Measurements from ENCODE around the gene CLIP1.

Gene CLIP1

DNA sequence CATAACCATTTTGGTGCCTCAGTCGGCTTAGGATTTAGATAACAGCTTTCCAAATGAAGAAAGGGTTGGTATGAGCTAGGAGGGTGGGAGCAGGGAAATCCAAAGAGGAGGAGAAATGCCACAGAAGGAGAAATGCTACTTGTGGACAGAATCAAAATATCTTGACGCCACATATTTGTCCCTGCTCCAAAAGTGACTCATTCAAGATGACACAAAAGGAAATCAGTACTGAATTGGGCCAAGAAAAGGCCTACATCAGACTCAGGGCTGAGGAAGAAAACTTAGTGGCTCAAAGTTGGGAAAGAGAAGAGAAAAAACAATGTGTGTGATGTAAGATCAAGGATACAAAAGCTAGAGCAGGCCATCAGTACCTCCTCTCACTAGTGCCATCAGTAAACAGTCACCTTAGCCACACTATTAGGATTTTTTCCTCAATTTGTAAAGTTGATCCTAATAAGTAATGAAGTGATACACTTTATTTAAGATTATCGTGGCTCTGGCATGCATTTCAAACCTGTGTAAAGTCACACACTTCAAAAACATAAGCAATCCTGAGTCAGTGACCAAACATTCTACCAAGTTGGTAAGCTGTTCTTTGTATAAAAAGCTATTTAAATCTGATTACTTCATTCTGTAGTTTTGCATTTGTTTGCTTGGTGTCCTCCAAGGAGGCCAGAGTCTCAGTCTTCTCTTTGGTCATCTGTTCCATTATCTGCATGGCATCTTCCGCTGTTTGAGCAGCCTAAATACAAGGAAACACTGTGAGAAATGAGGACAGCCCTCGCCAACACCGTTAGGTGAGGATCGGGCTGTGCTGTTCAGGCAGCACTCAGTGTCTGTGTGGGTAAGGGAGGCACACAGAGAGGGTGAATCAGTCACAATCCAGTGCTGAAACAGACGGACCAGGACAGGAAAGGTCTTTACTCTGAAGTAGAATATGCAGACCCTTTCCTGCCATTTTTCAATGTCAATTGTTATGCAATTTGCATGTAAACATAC is 103.6 kb downstream of the CLIP1 start:
- Histone ChIP-seq H3K4me3 (no peak overlapping the region), H3K36me3 (replicated peaks) (peaks cover 36% of the 10 kb centered on the region), H3K9me3 (no peaks in the 10 kb centered on the region), H3K27me3 (ENCODE audit: low read depth) (no peaks in the 10 kb centered on the region), H3K4me1 (peaks cover 3% of the 10 kb centered on the region)
- no peak for DNase-seq (ENCODE audit: low spot score in 2 of 2)
- in situ Hi-C loops (cut with MboI; ENCODE audit: low sequenced_read_pairs), result no loop called here

DNA sequence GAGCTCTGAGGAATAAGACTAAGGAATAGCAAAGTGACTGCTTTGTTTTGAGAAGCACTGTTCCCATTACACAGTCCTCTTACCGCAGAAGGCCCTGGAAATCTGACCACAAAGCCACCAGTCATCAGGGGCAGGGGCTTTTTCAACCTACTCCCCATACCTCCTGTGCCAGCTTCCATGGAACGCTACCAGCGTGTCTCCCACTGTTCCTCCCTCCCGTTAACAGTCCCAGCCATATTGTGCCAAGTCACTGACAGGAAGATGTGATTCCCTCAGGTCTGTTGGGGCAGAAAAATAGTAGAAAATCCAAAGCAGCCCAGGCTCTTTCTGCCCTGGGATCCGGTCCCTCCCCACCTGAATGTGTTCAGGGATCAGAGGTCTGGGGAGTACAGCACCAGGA is 109.5 kb downstream of the CLIP1 start:
- no peaks in the 10 kb centered on the region for H3K27me3 ChIP-seq (ENCODE audit: low read depth)
- in situ Hi-C loops (cut with MboI; ENCODE audit: low sequenced_read_pairs), result no loop called here

DNA sequence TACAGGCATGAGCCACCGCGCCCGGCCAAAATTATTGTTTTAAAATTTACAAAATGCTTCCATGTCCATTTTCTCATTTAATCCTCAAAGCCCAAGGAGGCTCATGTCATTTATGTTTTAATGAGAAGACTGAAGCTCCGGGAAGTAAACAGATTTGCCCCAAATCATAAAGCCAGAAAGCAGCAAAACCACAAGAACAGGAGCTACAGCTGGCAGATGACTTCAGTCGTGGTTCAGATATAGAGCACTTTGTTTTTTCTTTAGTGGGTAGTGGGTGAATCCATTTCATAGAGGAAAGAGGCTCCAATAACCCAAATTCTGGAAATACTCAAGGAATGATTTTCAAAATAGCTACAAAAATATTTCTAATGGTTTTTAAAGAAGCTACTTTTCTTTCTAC is 110.8 kb downstream of the CLIP1 start:
- no peaks in the 10 kb centered on the region for H3K4me1 ChIP-seq
- DNase-seq (ENCODE audit: low spot score in 2 of 2), result no peak
- H3K27me3 ChIP-seq (ENCODE audit: low read depth), result no peaks in the 10 kb centered on the region
- in situ Hi-C loops (cut with MboI; ENCODE audit: low sequenced_read_pairs), result no loop called here
- H3K4me3 ChIP-seq, result no peak overlapping the region
- no peaks in the 10 kb centered on the region for H3K9me3 ChIP-seq
- H3K36me3 ChIP-seq (replicated peaks), result peaks cover 16% of the 10 kb centered on the region

More for the DNA sequence above, 109.5 kb downstream of the CLIP1 start:
- no peaks in the 10 kb centered on the region for H3K4me1 ChIP-seq
- DNase-seq (ENCODE audit: low spot score in 2 of 2), result no peak
- H3K4me3 ChIP-seq, result no peak overlapping the region
- no peaks in the 10 kb centered on the region for H3K9me3 ChIP-seq
- peaks cover 14% of the 10 kb centered on the region for H3K36me3 ChIP-seq (replicated peaks)

DNA sequence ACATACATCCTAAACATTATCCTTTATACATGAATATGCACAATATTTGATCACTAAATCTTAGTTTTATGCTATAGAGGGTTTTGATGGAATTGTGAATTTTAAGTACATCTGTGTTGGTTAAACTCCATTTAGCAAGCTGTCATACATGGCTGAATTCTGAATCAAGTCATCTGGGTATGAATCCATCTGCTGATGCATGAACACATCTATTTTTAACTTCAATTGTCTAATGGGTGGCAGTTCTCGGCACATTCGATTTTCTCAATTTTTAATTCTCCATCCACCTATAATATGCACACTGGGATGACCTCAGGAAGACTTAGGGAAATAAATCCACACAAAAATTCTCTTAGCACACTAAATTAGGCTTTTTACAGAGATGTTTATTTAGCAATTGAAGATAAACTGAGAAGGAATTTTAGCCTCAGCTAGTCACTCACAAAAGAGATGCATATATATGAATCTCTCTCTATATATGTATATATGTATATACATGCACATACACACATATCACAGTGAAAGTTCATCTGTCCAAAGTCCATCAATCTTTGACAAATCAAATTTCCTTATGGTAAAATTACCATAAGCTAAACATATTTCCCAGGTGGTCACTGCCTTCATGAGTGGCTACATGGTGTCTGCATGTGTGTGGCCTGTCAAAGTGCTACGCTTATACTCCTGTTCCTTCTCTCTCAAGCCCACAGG is 111.7 kb downstream of the CLIP1 start:
- no peak for DNase-seq (ENCODE audit: low spot score in 2 of 2)
- in situ Hi-C loops (cut with MboI; ENCODE audit: low sequenced_read_pairs), result no loop called here
- no peaks in the 10 kb centered on the region for H3K4me1 ChIP-seq
- H3K27me3 ChIP-seq (ENCODE audit: low read depth), result no peaks in the 10 kb centered on the region
- H3K4me3 ChIP-seq, result no peak overlapping the region
- peaks cover 11% of the 10 kb centered on the region for H3K36me3 ChIP-seq (replicated peaks)
- no peaks in the 10 kb centered on the region for H3K9me3 ChIP-seq

DNA sequence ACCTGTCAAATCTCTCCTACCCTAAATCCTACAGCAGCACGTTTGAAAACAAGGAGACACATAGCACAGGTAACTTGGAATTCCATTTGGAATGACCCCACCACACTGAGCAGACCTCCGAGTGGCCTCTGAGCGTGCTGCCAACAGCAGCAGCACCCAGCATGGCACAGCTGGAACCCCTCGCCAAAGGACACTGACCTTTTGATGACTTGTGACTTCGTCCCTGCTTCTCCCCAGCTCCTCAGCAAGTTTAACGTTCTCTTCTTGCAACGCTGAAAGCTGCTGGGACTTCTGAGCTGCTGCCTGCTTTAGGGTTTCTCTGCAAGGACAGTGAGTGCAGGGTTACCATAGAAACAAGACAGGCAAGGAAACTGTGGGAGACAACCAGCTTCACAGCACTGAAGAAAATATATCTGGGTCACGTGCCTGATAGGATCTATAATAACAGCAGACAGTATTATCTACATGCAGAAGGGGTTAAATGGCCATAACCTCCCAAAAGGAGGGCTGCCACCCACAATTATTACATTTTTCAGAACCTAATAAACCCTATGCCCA is 112.8 kb downstream of the CLIP1 start:
- no peak for DNase-seq (ENCODE audit: low spot score in 2 of 2)
- in situ Hi-C loops (cut with MboI; ENCODE audit: low sequenced_read_pairs), result no loop called here
- Histone ChIP-seq H3K4me1 (no peaks in the 10 kb centered on the region), H3K36me3 (replicated peaks) (peaks cover 7% of the 10 kb centered on the region), H3K27me3 (ENCODE audit: low read depth) (no peaks in the 10 kb centered on the region), H3K4me3 (no peak overlapping the region), H3K9me3 (no peaks in the 10 kb centered on the region)

DNA sequence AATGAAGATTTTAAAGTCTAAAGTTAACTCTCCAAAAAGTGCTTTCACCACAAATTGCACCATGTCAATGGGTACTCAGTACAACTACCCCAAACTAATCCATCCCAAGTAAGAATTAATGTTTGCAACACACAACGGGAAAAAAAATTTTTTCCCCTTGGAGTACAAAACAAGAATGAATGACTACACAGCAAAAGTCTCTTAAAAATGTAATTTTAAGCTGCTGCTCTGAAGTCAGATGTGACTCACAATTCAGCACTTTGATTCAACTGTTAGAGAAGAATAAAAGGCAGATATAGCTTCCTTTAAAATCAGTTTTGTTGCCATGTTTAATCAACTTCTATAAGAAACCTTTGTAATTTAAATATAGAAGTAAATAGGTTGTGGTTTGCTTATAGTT is 113.7 kb downstream of the CLIP1 start:
- H3K4me3 ChIP-seq, result no peak overlapping the region
- H3K9me3 ChIP-seq, result no peaks in the 10 kb centered on the region
- no peaks in the 10 kb centered on the region for H3K4me1 ChIP-seq
- DNase-seq (ENCODE audit: low spot score in 2 of 2), result no peak
- no peaks in the 10 kb centered on the region for H3K27me3 ChIP-seq (ENCODE audit: low read depth)
- H3K36me3 ChIP-seq (replicated peaks), result peaks cover 7% of the 10 kb centered on the region
- in situ Hi-C loops (cut with MboI; ENCODE audit: low sequenced_read_pairs), result no loop called here

DNA sequence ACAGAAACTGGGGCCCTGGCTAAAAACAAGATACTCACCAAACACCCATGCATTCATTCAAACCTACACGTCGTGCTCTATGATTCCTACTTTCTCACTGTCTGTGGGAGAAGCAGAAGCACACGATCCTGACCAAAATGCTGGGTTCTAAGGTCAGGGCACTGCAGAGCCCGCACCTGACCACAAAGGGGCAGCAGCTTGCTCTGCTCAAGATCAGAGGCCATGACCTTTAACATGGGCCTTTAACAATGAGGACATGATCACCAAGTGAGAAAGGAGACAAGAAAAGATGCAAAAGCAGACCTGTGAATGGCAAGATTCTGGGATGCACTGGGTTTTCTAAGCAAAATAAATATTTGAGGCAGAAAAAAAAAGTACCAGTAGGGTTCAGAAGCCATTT is 116.1 kb downstream of the CLIP1 start:
- Histone ChIP-seq H3K27me3 (ENCODE audit: low read depth) (no peaks in the 10 kb centered on the region), H3K9me3 (no peaks in the 10 kb centered on the region), H3K36me3 (replicated peaks) (peaks cover 7% of the 10 kb centered on the region), H3K4me1 (no peaks in the 10 kb centered on the region), H3K4me3 (no peak overlapping the region)
- in situ Hi-C loops (cut with MboI; ENCODE audit: low sequenced_read_pairs), result no loop called here
- no peak for DNase-seq (ENCODE audit: low spot score in 2 of 2)

DNA sequence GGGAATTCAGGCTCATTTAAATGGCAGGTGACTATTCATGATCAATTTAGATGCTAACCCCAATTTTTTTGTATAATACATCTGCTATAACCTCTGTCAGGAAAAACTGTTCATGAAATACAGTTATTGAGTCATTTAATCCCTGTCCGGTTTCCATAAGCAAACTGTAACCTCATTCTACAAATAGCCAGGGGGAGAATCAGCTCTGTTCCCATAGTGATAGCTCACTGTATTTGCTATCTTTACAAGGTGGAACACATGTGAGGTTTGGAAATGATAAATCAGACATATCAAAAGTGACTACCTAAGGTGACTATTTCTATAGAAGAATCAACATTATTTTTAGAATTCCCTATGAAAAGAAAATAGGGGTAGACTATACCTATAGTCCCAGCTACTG is 117.5 kb downstream of the CLIP1 start:
- no peak overlapping the region for H3K4me3 ChIP-seq
- in situ Hi-C loops (cut with MboI; ENCODE audit: low sequenced_read_pairs), result no loop called here

DNA sequence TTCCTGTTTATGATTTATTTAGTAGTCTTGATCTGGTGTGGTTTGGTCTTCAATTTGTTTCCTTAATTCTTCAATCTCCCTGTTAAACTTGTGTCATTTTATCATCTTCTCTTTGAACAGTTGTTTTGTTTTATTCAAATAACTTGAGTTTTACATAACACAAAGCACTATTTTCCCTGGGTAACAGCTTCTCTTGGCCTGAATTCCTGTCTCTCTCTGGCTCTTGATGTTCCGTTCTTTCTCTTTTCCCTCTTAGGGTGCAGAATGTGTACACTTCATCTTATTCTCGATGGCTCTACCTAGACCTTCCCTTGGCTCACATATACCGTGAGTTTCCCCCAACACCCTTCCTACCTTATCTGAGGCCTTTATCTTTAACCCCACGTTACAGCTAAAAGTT is 119.4 kb downstream of the CLIP1 start:
- no peaks in the 10 kb centered on the region for H3K9me3 ChIP-seq
- H3K27me3 ChIP-seq (ENCODE audit: low read depth), result no peaks in the 10 kb centered on the region
- H3K4me1 ChIP-seq, result no peaks in the 10 kb centered on the region
- in situ Hi-C loops (cut with MboI; ENCODE audit: low sequenced_read_pairs), result no loop called here
- H3K36me3 ChIP-seq (replicated peaks), result peaks cover 7% of the 10 kb centered on the region
- DNase-seq (ENCODE audit: low spot score in 2 of 2), result no peak
- no peak overlapping the region for H3K4me3 ChIP-seq

More for the DNA sequence above, 117.5 kb downstream of the CLIP1 start:
- no peaks in the 10 kb centered on the region for H3K27me3 ChIP-seq (ENCODE audit: low read depth)
- H3K9me3 ChIP-seq, result no peaks in the 10 kb centered on the region
- peaks cover 7% of the 10 kb centered on the region for H3K36me3 ChIP-seq (replicated peaks)
- no peak for DNase-seq (ENCODE audit: low spot score in 2 of 2)
- no peaks in the 10 kb centered on the region for H3K4me1 ChIP-seq

DNA sequence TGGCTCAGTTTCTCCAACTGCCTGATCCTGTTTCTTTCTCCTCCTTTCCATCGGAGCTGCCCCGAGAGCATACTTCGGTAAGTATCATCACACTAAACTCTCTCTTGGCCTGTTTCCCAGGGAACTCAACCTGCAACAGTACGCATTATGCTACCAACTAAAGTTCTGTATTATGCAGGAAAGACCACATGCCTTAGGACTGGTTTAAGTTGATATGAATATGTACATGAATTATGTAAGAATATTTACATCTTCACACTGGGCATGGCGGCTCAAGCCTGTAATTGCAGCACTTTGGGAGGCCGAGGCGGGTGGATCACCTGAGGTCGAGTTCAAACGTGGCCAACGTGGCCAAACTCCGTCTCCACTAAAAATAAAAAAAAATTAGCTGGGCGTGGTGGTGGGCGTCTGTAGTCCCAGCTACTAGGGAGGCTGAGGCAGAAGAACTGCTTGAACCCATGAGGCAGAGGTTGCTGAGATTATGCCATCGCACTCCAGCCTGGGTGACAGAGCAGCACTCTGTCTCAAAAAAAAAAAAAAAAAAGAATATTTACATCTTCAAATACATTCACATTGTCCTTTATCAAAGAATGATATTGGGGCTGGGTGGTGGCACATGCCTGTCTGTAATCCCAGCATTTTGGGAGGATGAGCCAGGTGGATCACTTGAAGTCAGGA is 124.3 kb downstream of the CLIP1 start:
- Histone ChIP-seq H3K4me1 (no peaks in the 10 kb centered on the region), H3K36me3 (replicated peaks) (no peaks in the 10 kb centered on the region; the same call in 1 of the 2 replicates), H3K4me3 (no peak overlapping the region), H3K9me3 (no peaks in the 10 kb centered on the region), H3K27me3 (ENCODE audit: low read depth) (no peaks in the 10 kb centered on the region)
- in situ Hi-C loops (cut with MboI; ENCODE audit: low sequenced_read_pairs), result no loop called here
- no peak for DNase-seq (ENCODE audit: low spot score in 2 of 2)

DNA sequence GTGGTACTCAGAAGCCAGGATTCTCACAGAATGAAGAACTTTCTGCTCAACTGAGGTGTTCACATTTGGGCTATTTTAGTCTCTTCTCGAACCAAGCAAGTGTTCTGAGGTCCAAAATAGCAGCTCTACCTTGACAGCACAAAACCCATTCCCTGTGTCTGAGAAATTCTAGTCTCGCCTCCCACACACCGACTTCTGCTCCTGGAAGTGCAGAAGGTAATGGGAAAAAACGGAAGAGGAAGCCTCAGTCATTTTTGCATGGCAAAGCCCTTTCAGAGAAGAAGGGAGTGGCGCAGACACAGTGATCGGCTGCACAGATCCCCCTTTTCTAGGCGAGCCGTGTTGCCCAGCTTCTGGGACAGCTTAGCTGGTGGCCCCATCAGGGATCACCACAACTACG is 125.0 kb downstream of the CLIP1 start:
- H3K36me3 ChIP-seq (replicated peaks), result no peaks in the 10 kb centered on the region; the same call in 1 of the 2 replicates
- in situ Hi-C loops (cut with MboI; ENCODE audit: low sequenced_read_pairs), result no loop called here
- H3K4me3 ChIP-seq, result no peak overlapping the region
- H3K4me1 ChIP-seq, result no peaks in the 10 kb centered on the region
- no peak for DNase-seq (ENCODE audit: low spot score in 2 of 2)
- H3K27me3 ChIP-seq (ENCODE audit: low read depth), result no peaks in the 10 kb centered on the region
- no peaks in the 10 kb centered on the region for H3K9me3 ChIP-seq

DNA sequence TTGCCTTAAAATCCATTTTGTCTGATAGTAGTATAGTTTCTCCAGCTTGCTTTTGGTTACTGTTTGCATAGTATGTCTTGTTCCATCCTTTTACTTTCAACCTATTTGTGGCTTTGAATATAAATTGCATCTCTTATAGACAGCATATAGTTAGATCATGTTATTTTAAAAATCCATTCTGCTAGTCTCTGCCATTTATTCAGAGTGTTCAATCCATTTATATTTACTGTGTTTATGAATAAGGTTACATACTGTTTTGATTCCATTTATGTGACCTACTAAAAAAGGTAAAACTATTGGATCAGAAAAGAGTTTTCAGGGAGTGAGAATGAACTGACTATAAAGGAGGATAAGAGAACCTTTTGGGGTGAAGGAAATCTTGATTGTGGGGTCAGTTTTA is 126.6 kb downstream of the CLIP1 start:
- no peaks in the 10 kb centered on the region for H3K27me3 ChIP-seq (ENCODE audit: low read depth)
- in situ Hi-C loops (cut with MboI; ENCODE audit: low sequenced_read_pairs), result no loop called here
- H3K9me3 ChIP-seq, result no peaks in the 10 kb centered on the region
- H3K4me3 ChIP-seq, result no peak overlapping the region
- no peaks in the 10 kb centered on the region for H3K4me1 ChIP-seq
- no peaks in the 10 kb centered on the region for H3K36me3 ChIP-seq (replicated peaks)
- no peak for DNase-seq (ENCODE audit: low spot score in 2 of 2)

DNA sequence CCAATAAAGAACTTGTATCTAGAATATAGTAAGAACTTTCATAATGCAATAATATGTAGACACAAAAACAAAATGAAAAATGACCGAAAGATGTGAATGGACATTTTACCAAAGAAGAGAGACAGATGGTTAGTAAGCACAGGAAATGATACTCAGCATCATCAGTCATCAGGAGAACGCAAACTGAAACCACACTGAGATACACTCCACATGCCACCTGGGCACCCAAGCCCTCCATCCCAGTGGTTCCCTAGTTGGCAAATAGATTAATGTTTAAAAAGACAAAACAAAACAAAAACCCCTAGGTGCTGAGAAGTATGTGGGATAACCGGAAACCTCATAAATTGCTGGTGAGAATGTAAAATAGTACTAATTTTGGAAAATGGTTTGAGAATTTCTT is 129.4 kb downstream of the CLIP1 start:
- no peak for DNase-seq (ENCODE audit: low spot score in 2 of 2)
- Histone ChIP-seq H3K9me3 (no peaks in the 10 kb centered on the region), H3K4me1 (no peaks in the 10 kb centered on the region), H3K4me3 (no peak overlapping the region), H3K36me3 (replicated peaks) (no peaks in the 10 kb centered on the region), H3K27me3 (ENCODE audit: low read depth) (no peaks in the 10 kb centered on the region)
- in situ Hi-C loops (cut with MboI; ENCODE audit: low sequenced_read_pairs), result no loop called here
